Measurements from ENCODE around the gene ORMDL3.
"Not testable (repeated sequence)": the region's sequence is repeated elsewhere in the genome, so short reads cannot be mapped to it uniquely, and the experiment has no call there.

Gene ORMDL3

GRCh38 chr17:39923836-39924690 lies 3.3 kb downstream of the ORMDL3 start:
- DNase-seq: no peak

- no peak for DNase-seq
Observed at GRCh38 chr17:39923230-39923629, 4.2 kb downstream of the ORMDL3 start.

GRCh38 chr17:39922006-39922405 lies 5.4 kb downstream of the ORMDL3 start:
- DNase-seq: no peak

GRCh38 chr17:39921323-39921722 lies 6.1 kb downstream of the ORMDL3 start:
- no peak for DNase-seq

GRCh38 chr17:39920218-39921210 lies 6.9 kb downstream of the ORMDL3 start:
- DNase-seq: no peak

GRCh38 chr17:39919087-39919683 lies 8.2 kb downstream of the ORMDL3 start:
- DNase-seq: no peak

GRCh38 chr17:39916918-39917317 lies 10.5 kb downstream of the ORMDL3 start:
- no peak for DNase-seq

GRCh38 chr17:39915559-39915958 lies 11.8 kb downstream of the ORMDL3 start:
- no peak for DNase-seq

GRCh38 chr17:39913989-39914388 lies 13.4 kb downstream of the ORMDL3 start:
- no peak for DNase-seq

- DNase-seq: no peak
Observed at GRCh38 chr17:39908789-39909352, 18.5 kb downstream of the ORMDL3 start.

GRCh38 chr17:39904990-39905288 lies 22.5 kb downstream of the ORMDL3 start:
- no peak for DNase-seq

GRCh38 chr17:39903158-39903884 lies 24.1 kb downstream of the ORMDL3 start:
- no peak for DNase-seq

- DNase-seq: not testable (repeated sequence)
Observed at GRCh38 chr17:39902027-39902426, 25.4 kb downstream of the ORMDL3 start.

GRCh38 chr17:39899215-39899614 lies 28.2 kb downstream of the ORMDL3 start:
- no peak for DNase-seq

- no peak for DNase-seq
Observed at GRCh38 chr17:39898088-39898487, 29.3 kb downstream of the ORMDL3 start.

GRCh38 chr17:39894681-39895376 lies 32.6 kb downstream of the ORMDL3 start:
- no peak for DNase-seq

- no peak for DNase-seq
Observed at GRCh38 chr17:39889200-39889599, 38.2 kb downstream of the ORMDL3 start.

- DNase-seq: no peak
Observed at GRCh38 chr17:39887078-39887477, 40.3 kb downstream of the ORMDL3 start.

GRCh38 chr17:39886102-39886501 lies 41.3 kb downstream of the ORMDL3 start:
- DNase-seq: not testable (repeated sequence)

GRCh38 chr17:39872751-39873150 lies 54.6 kb downstream of the ORMDL3 start:
- DNase-seq: no peak

GRCh38 chr17:39871801-39872200 lies 55.6 kb downstream of the ORMDL3 start:
- no peak for DNase-seq

Measured in NCI-H2081 treated with DMSO at 0.1 percent for 48 hours (cell line).